HG02970 (cell line): ENCODE results near the gene ZNF227.
"Not testable (repeated sequence)": the region's sequence is repeated elsewhere in the genome, so short reads cannot be mapped to it uniquely, and the experiment has no call there.

Source experiments
- ATAC-seq: cut with Tn5 transposase; IDR thresholded peaks from one replicate; pipeline ENCODE4 v1.9.1; 2021; ENCODE audit warnings: mild to moderate bottlenecking, moderate library complexity, moderate number of reproducible peaks; ENCODE audit not compliant: unreplicated experiment, low FRiP score

Gene ZNF227

GRCh38 chr19:44212250-44212865 lies at the start of gene ZNF227:
Gene ZNF227 (plus strand): TSS chr19:44212532. CDS start chr19:44217793, 5,261 bp downstream.
- peak; percentile 82 for ATAC-seq

- no peak for ATAC-seq
Observed at GRCh38 chr19:44163789-44164188, 48.5 kb upstream of the ZNF227 start.

- no peak for ATAC-seq
Observed at GRCh38 chr19:44164327-44164672, 48.0 kb upstream of the ZNF227 start.

GRCh38 chr19:44164673-44165512 lies 47.4 kb upstream of the ZNF227 start, which contains the start of gene ZNF226:
Gene ZNF226 (plus strand): TSS chr19:44165100. CDS start chr19:44170081, 4,981 bp downstream.
- no peak for ATAC-seq

GRCh38 chr19:44170660-44171059 lies 41.7 kb upstream of the ZNF227 start:
- not testable (repeated sequence) for ATAC-seq

- ATAC-seq, result no peak
Observed at GRCh38 chr19:44176590-44176989, 35.7 kb upstream of the ZNF227 start.

- ATAC-seq, result no peak
Observed at GRCh38 chr19:44180968-44181367, 31.4 kb upstream of the ZNF227 start.

- ATAC-seq, result no peak
Observed at GRCh38 chr19:44182145-44182544, 30.2 kb upstream of the ZNF227 start.

GRCh38 chr19:44190020-44190419 lies 22.3 kb upstream of the ZNF227 start:
- no peak for ATAC-seq

GRCh38 chr19:44192127-44192526 lies 20.2 kb upstream of the ZNF227 start:
- ATAC-seq, result no peak

GRCh38 chr19:44196772-44197171 lies 15.6 kb upstream of the ZNF227 start:
- no peak for ATAC-seq

GRCh38 chr19:44202470-44202869 lies 9.9 kb upstream of the ZNF227 start:
- ATAC-seq, result no peak

- no peak for ATAC-seq
Observed at GRCh38 chr19:44202974-44203373, 9.4 kb upstream of the ZNF227 start.

GRCh38 chr19:44203877-44204276 lies 8.5 kb upstream of the ZNF227 start:
- not testable (repeated sequence) for ATAC-seq

- no peak for ATAC-seq
Observed at GRCh38 chr19:44204772-44205171, 7.6 kb upstream of the ZNF227 start.

GRCh38 chr19:44207126-44207803 lies 5.1 kb upstream of the ZNF227 start:
- ATAC-seq, result peak; percentile 85

- no peak for ATAC-seq
Observed at GRCh38 chr19:44212866-44213346, 574 bp downstream of the ZNF227 start.

- ATAC-seq, result not testable (repeated sequence)
Observed at GRCh38 chr19:44219926-44220325, 7.6 kb downstream of the ZNF227 start.

- not testable (repeated sequence) for ATAC-seq
Observed at GRCh38 chr19:44220761-44221160, 8.4 kb downstream of the ZNF227 start.

GRCh38 chr19:44221291-44221690 lies 9.0 kb downstream of the ZNF227 start:
- not testable (repeated sequence) for ATAC-seq

- ATAC-seq, result no peak
Observed at GRCh38 chr19:44228318-44228717, 16.0 kb downstream of the ZNF227 start.
